Measurements from ENCODE around the gene FBRS. TPM values are rescaled to one million over a fixed set of nuclear protein-coding genes. Genes with fewer than 3 reads are reported as not detected.

The FBRS gene
- total RNA-seq, 1 experiment from 2014 or later, result 16.8 TPM

DNA sequence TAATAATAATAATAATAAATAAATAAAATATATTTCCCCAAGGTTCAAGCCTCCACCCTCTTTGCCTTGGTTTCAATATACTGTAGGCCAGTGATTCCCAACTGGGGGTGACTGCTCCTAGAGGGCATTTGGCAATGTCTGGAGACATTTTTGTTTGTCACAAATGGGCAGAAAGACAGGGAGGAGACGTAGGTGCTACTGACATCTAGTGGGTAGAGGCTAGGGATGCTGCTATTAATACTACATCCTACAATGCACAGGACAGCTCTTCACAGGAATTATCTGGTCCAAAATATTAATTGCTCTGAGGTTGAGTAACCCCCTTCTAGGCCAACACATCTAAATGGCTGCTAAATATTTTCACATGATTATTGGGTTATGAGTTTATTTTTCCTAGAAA, 20.3 kb upstream of the FBRS start:
- Histone ChIP-seq H3K9me3 (ENCODE audit: control insufficient read depth, low read depth, low read length) (no peaks in the 10 kb centered on the region), H3K4ac (ENCODE audit: low read depth, low read length) (no peak overlapping the region), H3K9ac (ENCODE audit: extremely low read depth, insufficient read length, low read length) (no peak overlapping the region), H3T11ph (ENCODE audit: low read length) (no peak overlapping the region), H2BK15ac (ENCODE audit: low read depth, low read length) (no peak overlapping the region), H3K27ac (ENCODE audit: insufficient read length, low read depth, low read length) (no peak overlapping the region), H3K79me2 (ENCODE audit: insufficient read depth, low read length) (no peaks in the 10 kb centered on the region), H2BK20ac (ENCODE audit: low read depth, low read length, poor library complexity, severe bottlenecking) (no peak overlapping the region), H4K20me1 (ENCODE audit: control insufficient read depth, insufficient read depth, insufficient read length) (no peaks in the 10 kb centered on the region), H2BK5ac (ENCODE audit: insufficient read length, low read length) (no peak overlapping the region), H3K79me1 (ENCODE audit: insufficient read depth, low read depth, low read length, poor library complexity, severe bottlenecking) (no peaks in the 10 kb centered on the region), H3K27me3 (ENCODE audit: insufficient read depth, low read length) (no peaks in the 10 kb centered on the region), H4K8ac (replicated peaks; ENCODE audit: insufficient read length, low read depth, low read length) (no peak overlapping the region), H3K23ac (ENCODE audit: insufficient read length, low read depth, low read length) (no peak overlapping the region), H3K23me2 (ENCODE audit: insufficient read length, low read depth, low read length, poor library complexity, severe bottlenecking) (no peaks in the 10 kb centered on the region), H4K91ac (ENCODE audit: insufficient read length, low read depth, low read length) (no peak overlapping the region), H2BK120ac (ENCODE audit: low read depth, low read length, poor library complexity, severe bottlenecking) (no peak overlapping the region), H3K18ac (ENCODE audit: insufficient read length, low read depth, low read length) (no peak overlapping the region), H3K4me1 (ENCODE audit: insufficient read depth, low read length) (no peaks in the 10 kb centered on the region), H2BK12ac (ENCODE audit: insufficient read length, low read depth, low read length) (no peak overlapping the region), H3K14ac (ENCODE audit: insufficient read depth, low read length) (no peak overlapping the region), H2AK5ac (ENCODE audit: insufficient read length, low read length) (no peak overlapping the region), H2AFZ (ENCODE audit: low read length) (no peak overlapping the region), H4K5ac (ENCODE audit: insufficient read length, low read depth, low read length) (no peak overlapping the region), H3K4me2 (ENCODE audit: insufficient read depth, insufficient read length, low read length) (no peak overlapping the region), H3K56ac (ENCODE audit: insufficient read length, low read depth, low read length) (no peak overlapping the region)
- Mint-ChIP-seq H3K36me3 (ENCODE audit: insufficient read depth in 1 of 3, low read depth in 3 of 3) (no peaks in the 10 kb centered on the region; a peak in 1 of 7 replicates), H3K4me1 (peaks cover 8% of the 10 kb centered on the region in 2 experiments), H3K9me3 (no peaks in the 10 kb centered on the region), H3K4me3 (no peak overlapping the region; a peak in 1 of 5 replicates), H3K27me3 (ENCODE audit: low read depth) (peaks cover 15% of the 10 kb centered on the region), H3K27ac (no peak overlapping the region; a peak in 1 of 7 replicates)
- WGBS (ENCODE audit: extremely low coverage, insufficient read length, low lambda C conversion rate), result no CpG with 5 or more reads among the region's 1 CpG
- DNase-seq, result no peak
- TF ChIP-seq, protein P1, sequence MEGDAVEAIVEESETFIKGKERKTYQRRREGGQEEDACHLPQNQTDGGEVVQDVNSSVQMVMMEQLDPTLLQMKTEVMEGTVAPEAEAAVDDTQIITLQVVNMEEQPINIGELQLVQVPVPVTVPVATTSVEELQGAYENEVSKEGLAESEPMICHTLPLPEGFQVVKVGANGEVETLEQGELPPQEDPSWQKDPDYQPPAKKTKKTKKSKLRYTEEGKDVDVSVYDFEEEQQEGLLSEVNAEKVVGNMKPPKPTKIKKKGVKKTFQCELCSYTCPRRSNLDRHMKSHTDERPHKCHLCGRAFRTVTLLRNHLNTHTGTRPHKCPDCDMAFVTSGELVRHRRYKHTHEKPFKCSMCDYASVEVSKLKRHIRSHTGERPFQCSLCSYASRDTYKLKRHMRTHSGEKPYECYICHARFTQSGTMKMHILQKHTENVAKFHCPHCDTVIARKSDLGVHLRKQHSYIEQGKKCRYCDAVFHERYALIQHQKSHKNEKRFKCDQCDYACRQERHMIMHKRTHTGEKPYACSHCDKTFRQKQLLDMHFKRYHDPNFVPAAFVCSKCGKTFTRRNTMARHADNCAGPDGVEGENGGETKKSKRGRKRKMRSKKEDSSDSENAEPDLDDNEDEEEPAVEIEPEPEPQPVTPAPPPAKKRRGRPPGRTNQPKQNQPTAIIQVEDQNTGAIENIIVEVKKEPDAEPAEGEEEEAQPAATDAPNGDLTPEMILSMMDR (conservative IDR thresholded peaks at IDR 0.05), result peak; percentile 66

All from H9 (cell line).